A549 (cell line): ENCODE results near the gene ARL2.

Experiments used
- CBX8 ChIP-seq: fragments of 200-600 bp; sonication (generic); IDR thresholded peaks from 2 replicates; pipeline ENCODE4 v1.6.1; 2016
- CTCF ChIP-seq: fragments of >200 bp; sonication (Bioruptor Twin); formaldehyde crosslinking; IDR thresholded peaks from 3 replicates; pipeline ENCODE4 v1.5.1; 2016
- E2F6 ChIP-seq: IDR thresholded peaks from 2 replicates; pipeline ENCODE4 v1.6.1; 2012; ENCODE audit warnings: low read depth, borderline replicate concordance
- EP300 ChIP-seq, 2 experiments: fragments of >200 bp; sonication (Bioruptor Twin); formaldehyde crosslinking; IDR thresholded peaks; 2 replicates in 1 of 2; 3 replicates in 1 of 2; pipeline ENCODE4 v1.6.1; 2016 to 2017
- ESRRA ChIP-seq: fragments of 150-350 bp; IDR thresholded peaks from 2 replicates; pipeline ENCODE4 v1.6.1; 2014; ENCODE audit warnings: mild to moderate bottlenecking, low read length, borderline replicate concordance
- FOSL2 ChIP-seq, 2 experiments: fragments of 450-650 bp in 1 of 2; fragments of >200 bp in 1 of 2; sonication (Bioruptor Twin) in 1 of 2; formaldehyde crosslinking; IDR thresholded peaks; 2 replicates each; pipeline versions ENCODE4 v1.5.0 to v1.6.1; 2016 to 2020; ENCODE audit warnings: mild to moderate bottlenecking in 1 of 2, moderate library complexity in 1 of 2
- PBX3 ChIP-seq: IDR thresholded peaks from 2 replicates; pipeline ENCODE4 v1.6.1; 2012
- RARB ChIP-seq: fragments of 250-450 bp; sonication (Bioruptor Pico); IDR thresholded peaks from 2 replicates; pipeline ENCODE4 v1.8.0; 2021; ENCODE audit warnings: mild to moderate bottlenecking, moderate library complexity
- REST ChIP-seq: fragments of 200-600 bp; sonication (generic); IDR thresholded peaks from 2 replicates; pipeline ENCODE4 v1.6.1; 2016; ENCODE audit warnings: antibody characterized with exemption, mild to moderate bottlenecking, moderate library complexity
- RFX5 ChIP-seq: fragments of 450-650 bp; IDR thresholded peaks from 2 replicates; pipeline ENCODE4 v1.7.1; 2014; ENCODE audit warnings: antibody characterized with exemption, mild to moderate bottlenecking, moderate library complexity

GRCh38 chr11:64998690-64999431 lies 15.1 kb upstream of the ARL2 start:
- TF ChIP-seq RARB (CRISPR knock-in tag), result no peak
- TF ChIP-seq REST, result no peak
- TF ChIP-seq EP300 (IDR thresholded peaks at IDR 0.05), result no peak
- TF ChIP-seq CTCF, result no peak
- TF ChIP-seq PBX3, result no peak
- TF ChIP-seq FOSL2 (IDR thresholded peaks at IDR 0.05), result no peak
- TF ChIP-seq FOSL2 (CRISPR knock-in tag; IDR thresholded peaks at IDR 0.05), result no peak
- no peak for TF ChIP-seq ESRRA
- TF ChIP-seq RFX5, result no peak
- no peak for TF ChIP-seq E2F6
- TF ChIP-seq CBX8, result no peak
